ENCODE data around the gene KLK13. TPM values are rescaled to one million over a fixed set of nuclear protein-coding genes. Genes with fewer than 3 reads are reported as not detected.

KLK13 gene
- total and polyA plus RNA-seq, 2 of the 13 experiments (the other 11 are each of a cell fraction or from before 2014, with no cell fraction given): 0.09 TPM; not detected in 1

DNA sequence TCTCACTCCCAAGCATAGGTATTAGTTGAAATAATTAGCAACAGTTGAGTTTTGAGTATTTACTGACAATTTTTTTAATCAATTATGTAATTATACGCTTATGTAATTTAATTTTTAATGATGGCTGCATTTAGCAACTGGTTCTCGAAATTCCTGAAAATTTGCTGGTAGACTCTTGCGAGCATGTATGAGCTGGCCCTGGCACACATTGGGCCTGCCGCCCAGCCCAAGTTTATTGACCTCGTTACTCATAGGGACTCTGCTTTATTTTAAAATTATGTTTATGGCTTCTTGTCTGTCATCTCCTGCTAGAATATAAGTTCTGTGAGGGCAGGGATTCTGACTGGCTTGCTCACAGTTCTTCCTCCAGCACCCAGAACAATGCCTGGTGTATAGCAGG lies 11.1 kb upstream of the KLK13 start:
- Histone ChIP-seq H3K4me2 (ENCODE audit: low read depth, low read length) (no peak overlapping the region), H3K9ac (ENCODE audit: insufficient read depth, low read depth, low read length) (no peak overlapping the region), H3K27ac (ENCODE audit: extremely low read length, insufficient read depth, low read length) (no peak overlapping the region), H4K20me1 (ENCODE audit: insufficient read depth, low read length) (no peaks in the 10 kb centered on the region), H3K9me3 (ENCODE audit: low read length) (peaks cover 11% of the 10 kb centered on the region; the same call in 1 of the 2 replicates), H3K79me2 (ENCODE audit: insufficient read depth, low read length) (no peaks in the 10 kb centered on the region), H3K36me3 (replicated peaks in 1 of 2; ENCODE audit: control insufficient read depth in 1 of 2, insufficient read depth in 2 of 2, low read length in 2 of 2) (no peaks in the 10 kb centered on the region), H3K4me1 (ENCODE audit: insufficient read depth, low read length) (no peaks in the 10 kb centered on the region), H3K27me3 (ENCODE audit: control insufficient read depth in 1 of 2, insufficient read depth in 2 of 2, low read length in 2 of 2) (peaks cover 0 to 3% of the 10 kb centered on the region in 2 experiments; a peak in 3 of 5 replicates), H2AFZ (ENCODE audit: low read length) (no peak overlapping the region), H3K4me3 (replicated peaks in 1 of 3; ENCODE audit: insufficient read depth in 1 of 3, low read depth in 2 of 3, low read length in 3 of 3) (no peak overlapping the region)
- WGBS (ENCODE audit: low lambda C conversion rate): 18% methylated on average over 5 of the region's 5 CpGs
- POLR2A ChIA-PET: no interaction called here
- no peak for DNase-seq (ENCODE audit: low spot score)
- in situ Hi-C loops (cut with HindIII; ENCODE audit: extremely low pct_ligation_motif_present, low pct_unique_long_range_greater_than_20kb): loop anchor here (25.0 kb wide), 1 partner anchor 139 kb away; no protein-coding TSS in a partner anchor
- TF ChIP-seq MZF1 (CRISPR knock-in tag; IDR thresholded peaks at IDR 0.05; ENCODE audit: borderline replicate concordance) (no peak), ZNF670 (CRISPR knock-in tag; IDR thresholded peaks at IDR 0.05; ENCODE audit: borderline replicate concordance) (no peak), MED1 (CRISPR knock-in tag; IDR thresholded peaks at IDR 0.05) (no peak)
- TF ChIP-seq, protein P1, sequence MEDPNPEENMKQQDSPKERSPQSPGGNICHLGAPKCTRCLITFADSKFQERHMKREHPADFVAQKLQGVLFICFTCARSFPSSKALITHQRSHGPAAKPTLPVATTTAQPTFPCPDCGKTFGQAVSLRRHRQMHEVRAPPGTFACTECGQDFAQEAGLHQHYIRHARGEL (CRISPR knock-in tag; IDR thresholded peaks at IDR 0.05): no peak
- CTCF ChIA-PET (ENCODE audit: low intra/inter-chr PET ratio, low total read pairs): no interaction called here
- intact Hi-C loops (cut with micrococcal nuclease; ENCODE audit: unreplicated experiment): no loop called here
- BruUV-seq (replicated peaks): no TSS peak
- no peak for FAIRE-seq
- no peak for ATAC-seq

DNA sequence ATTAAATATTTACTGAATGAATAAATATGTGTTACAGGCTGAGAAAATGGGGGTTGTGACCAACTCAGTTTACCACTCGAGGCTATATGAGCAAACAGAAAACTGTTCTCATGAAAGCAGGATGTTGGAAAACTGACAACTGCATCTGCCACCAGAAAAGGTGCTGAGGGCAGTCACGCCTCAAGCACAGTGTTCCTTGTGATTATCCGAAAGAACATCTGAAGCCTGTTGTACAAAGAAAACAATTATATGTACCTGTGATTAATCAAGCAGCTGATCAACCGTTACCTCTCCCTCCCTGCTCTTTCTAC lies 6.2 kb upstream of the KLK13 start:
- FAIRE-seq (no peak), DNase-seq (ENCODE audit: low spot score) (no peak), ATAC-seq (no peak)
- Histone ChIP-seq H3K4me2 (ENCODE audit: low read depth, low read length) (no peak overlapping the region), H3K9ac (ENCODE audit: insufficient read depth, low read depth, low read length) (no peak overlapping the region), H3K27ac (ENCODE audit: extremely low read length, insufficient read depth, low read length) (no peak overlapping the region), H3K4me3 (replicated peaks in 1 of 3; ENCODE audit: insufficient read depth in 1 of 3, low read depth in 2 of 3, low read length in 3 of 3) (no peak overlapping the region), H3K4me1 (ENCODE audit: insufficient read depth, low read length) (no peaks in the 10 kb centered on the region), H3K36me3 (replicated peaks in 1 of 2; ENCODE audit: control insufficient read depth in 1 of 2, insufficient read depth in 2 of 2, low read length in 2 of 2) (no peaks in the 10 kb centered on the region), H2AFZ (ENCODE audit: low read length) (no peak overlapping the region), H4K20me1 (ENCODE audit: insufficient read depth, low read length) (no peaks in the 10 kb centered on the region), H3K27me3 (ENCODE audit: control insufficient read depth in 1 of 2, insufficient read depth in 2 of 2, low read length in 2 of 2) (no peaks in the 10 kb centered on the region; a peak in 2 of 5 replicates), H3K9me3 (ENCODE audit: low read length) (peaks cover 11% of the 10 kb centered on the region; the same call in 1 of the 2 replicates), H3K79me2 (ENCODE audit: insufficient read depth, low read length) (no peaks in the 10 kb centered on the region)
- ChIA-PET POLR2A (no interaction called here), CTCF (ENCODE audit: low intra/inter-chr PET ratio, low total read pairs) (no interaction called here)
- in situ Hi-C loops (cut with HindIII; ENCODE audit: extremely low pct_ligation_motif_present, low pct_unique_long_range_greater_than_20kb): no loop called here
- 35% methylated on average over 4 of the region's 4 CpGs for WGBS (ENCODE audit: low lambda C conversion rate)
- intact Hi-C loops (cut with micrococcal nuclease; ENCODE audit: unreplicated experiment): no loop called here
- no TSS peak for BruUV-seq (replicated peaks)
- TF ChIP-seq, protein P2, sequence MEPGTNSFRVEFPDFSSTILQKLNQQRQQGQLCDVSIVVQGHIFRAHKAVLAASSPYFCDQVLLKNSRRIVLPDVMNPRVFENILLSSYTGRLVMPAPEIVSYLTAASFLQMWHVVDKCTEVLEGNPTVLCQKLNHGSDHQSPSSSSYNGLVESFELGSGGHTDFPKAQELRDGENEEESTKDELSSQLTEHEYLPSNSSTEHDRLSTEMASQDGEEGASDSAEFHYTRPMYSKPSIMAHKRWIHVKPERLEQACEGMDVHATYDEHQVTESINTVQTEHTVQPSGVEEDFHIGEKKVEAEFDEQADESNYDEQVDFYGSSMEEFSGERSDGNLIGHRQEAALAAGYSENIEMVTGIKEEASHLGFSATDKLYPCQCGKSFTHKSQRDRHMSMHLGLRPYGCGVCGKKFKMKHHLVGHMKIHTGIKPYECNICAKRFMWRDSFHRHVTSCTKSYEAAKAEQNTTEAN (CRISPR knock-in tag; conservative IDR thresholded peaks at IDR 0.05): no peak
- TF ChIP-seq ZNF839 (CRISPR knock-in tag; IDR thresholded peaks at IDR 0.05; ENCODE audit: borderline replicate concordance) (no peak), ZNF543 (CRISPR knock-in tag; IDR thresholded peaks at IDR 0.05) (no peak), ZNF207 (IDR thresholded peaks at IDR 0.05; ENCODE audit: borderline replicate concordance) (no peak), ZNF672 (CRISPR knock-in tag; IDR thresholded peaks at IDR 0.05) (no peak), MBD4 (IDR thresholded peaks at IDR 0.05; ENCODE audit: borderline replicate concordance, low read length) (no peak)
- TF ChIP-seq, protein P3, sequence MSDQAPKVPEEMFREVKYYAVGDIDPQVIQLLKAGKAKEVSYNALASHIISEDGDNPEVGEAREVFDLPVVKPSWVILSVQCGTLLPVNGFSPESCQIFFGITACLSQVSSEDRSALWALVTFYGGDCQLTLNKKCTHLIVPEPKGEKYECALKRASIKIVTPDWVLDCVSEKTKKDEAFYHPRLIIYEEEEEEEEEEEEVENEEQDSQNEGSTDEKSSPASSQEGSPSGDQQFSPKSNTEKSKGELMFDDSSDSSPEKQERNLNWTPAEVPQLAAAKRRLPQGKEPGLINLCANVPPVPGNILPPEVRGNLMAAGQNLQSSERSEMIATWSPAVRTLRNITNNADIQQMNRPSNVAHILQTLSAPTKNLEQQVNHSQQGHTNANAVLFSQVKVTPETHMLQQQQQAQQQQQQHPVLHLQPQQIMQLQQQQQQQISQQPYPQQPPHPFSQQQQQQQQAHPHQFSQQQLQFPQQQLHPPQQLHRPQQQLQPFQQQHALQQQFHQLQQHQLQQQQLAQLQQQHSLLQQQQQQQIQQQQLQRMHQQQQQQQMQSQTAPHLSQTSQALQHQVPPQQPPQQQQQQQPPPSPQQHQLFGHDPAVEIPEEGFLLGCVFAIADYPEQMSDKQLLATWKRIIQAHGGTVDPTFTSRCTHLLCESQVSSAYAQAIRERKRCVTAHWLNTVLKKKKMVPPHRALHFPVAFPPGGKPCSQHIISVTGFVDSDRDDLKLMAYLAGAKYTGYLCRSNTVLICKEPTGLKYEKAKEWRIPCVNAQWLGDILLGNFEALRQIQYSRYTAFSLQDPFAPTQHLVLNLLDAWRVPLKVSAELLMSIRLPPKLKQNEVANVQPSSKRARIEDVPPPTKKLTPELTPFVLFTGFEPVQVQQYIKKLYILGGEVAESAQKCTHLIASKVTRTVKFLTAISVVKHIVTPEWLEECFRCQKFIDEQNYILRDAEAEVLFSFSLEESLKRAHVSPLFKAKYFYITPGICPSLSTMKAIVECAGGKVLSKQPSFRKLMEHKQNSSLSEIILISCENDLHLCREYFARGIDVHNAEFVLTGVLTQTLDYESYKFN (CRISPR knock-in tag; conservative IDR thresholded peaks at IDR 0.05): no peak
- TF ChIP-seq, protein P4, sequence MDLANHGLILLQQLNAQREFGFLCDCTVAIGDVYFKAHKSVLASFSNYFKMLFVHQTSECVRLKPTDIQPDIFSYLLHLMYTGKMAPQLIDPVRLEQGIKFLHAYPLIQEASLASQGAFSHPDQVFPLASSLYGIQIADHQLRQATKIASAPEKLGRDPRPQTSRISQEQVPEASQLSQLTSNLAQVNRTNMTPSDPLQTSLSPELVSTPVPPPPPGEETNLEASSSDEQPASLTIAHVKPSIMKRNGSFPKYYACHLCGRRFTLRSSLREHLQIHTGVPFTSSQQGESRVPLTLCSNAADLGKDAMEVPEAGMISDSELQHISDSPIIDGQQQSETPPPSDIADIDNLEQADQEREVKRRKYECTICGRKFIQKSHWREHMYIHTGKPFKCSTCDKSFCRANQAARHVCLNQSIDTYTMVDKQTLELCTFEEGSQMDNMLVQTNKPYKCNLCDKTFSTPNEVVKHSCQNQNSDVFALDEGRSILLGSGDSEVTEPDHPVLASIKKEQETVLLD (CRISPR knock-in tag; IDR thresholded peaks at IDR 0.05; ENCODE audit: low read depth): no peak
